KMS-11 (cell line): ENCODE data around the gene TIGAR.

Experiments used
- H2AFZ ChIP-seq: fragments of 200-600 bp; sonication (generic); 2 replicates; pipeline ENCODE4 v1.6.1; 2016; ENCODE audit warnings: antibody characterized with exemption, mixed run types, low read depth
- H3K27ac ChIP-seq: fragments of 200-600 bp; sonication (generic); 2 replicates; pipeline ENCODE4 v1.6.1; 2016; ENCODE audit warnings: mild to moderate bottlenecking, mixed run types
- H3K27me3 ChIP-seq: fragments of 200-600 bp; sonication (generic); 2 replicates; pipeline ENCODE4 v1.6.1; 2017; ENCODE audit warnings: mild to moderate bottlenecking, low read depth, mixed run types, moderate library complexity; ENCODE audit not compliant: insufficient read depth
- H3K36me3 ChIP-seq: fragments of 200-600 bp; sonication (generic); 2 replicates; pipeline ENCODE4 v1.6.1; 2017; ENCODE audit warnings: mild to moderate bottlenecking, mixed run types; ENCODE audit not compliant: insufficient read depth
- H3K4me1 ChIP-seq: fragments of 200-600 bp; sonication (generic); 2 replicates; pipeline ENCODE4 v1.6.1; 2016; ENCODE audit warnings: mild to moderate bottlenecking, low read depth, mixed run types; ENCODE audit not compliant: poor library complexity, severe bottlenecking
- H3K4me2 ChIP-seq: fragments of 200-600 bp; sonication (generic); 2 replicates; pipeline ENCODE4 v1.7.0; 2016; ENCODE audit warnings: mild to moderate bottlenecking, mixed run types
- H3K4me3 ChIP-seq: fragments of 200-600 bp; sonication (generic); IDR thresholded peaks from 2 replicates; pipeline ENCODE4 v1.6.1; 2017; ENCODE audit warnings: low read depth, low read length, mixed read lengths; ENCODE audit not compliant: insufficient read depth
- H3K79me2 ChIP-seq: fragments of 200-600 bp; sonication (generic); 2 replicates; pipeline ENCODE4 v1.6.1; 2016; ENCODE audit warnings: low read depth, mixed run types; ENCODE audit not compliant: insufficient read depth
- H3K9ac ChIP-seq: fragments of 200-600 bp; sonication (generic); 2 replicates; pipeline ENCODE4 v1.6.1; 2016; ENCODE audit warnings: mild to moderate bottlenecking, mixed run types
- H4K20me1 ChIP-seq: fragments of 200-600 bp; sonication (generic); 2 replicates; pipeline ENCODE4 v1.6.1; 2016; ENCODE audit warnings: mild to moderate bottlenecking, mixed run types; ENCODE audit not compliant: insufficient read depth
- CTCF ChIP-seq: fragments of 200-600 bp; sonication (generic); conservative IDR thresholded peaks from 2 replicates; pipeline ENCODE4 v1.6.1; 2017; ENCODE audit warnings: low read depth, mild to moderate bottlenecking, antibody characterized with exemption, low read length, moderate library complexity, mixed read lengths

TIGAR gene

DNA sequence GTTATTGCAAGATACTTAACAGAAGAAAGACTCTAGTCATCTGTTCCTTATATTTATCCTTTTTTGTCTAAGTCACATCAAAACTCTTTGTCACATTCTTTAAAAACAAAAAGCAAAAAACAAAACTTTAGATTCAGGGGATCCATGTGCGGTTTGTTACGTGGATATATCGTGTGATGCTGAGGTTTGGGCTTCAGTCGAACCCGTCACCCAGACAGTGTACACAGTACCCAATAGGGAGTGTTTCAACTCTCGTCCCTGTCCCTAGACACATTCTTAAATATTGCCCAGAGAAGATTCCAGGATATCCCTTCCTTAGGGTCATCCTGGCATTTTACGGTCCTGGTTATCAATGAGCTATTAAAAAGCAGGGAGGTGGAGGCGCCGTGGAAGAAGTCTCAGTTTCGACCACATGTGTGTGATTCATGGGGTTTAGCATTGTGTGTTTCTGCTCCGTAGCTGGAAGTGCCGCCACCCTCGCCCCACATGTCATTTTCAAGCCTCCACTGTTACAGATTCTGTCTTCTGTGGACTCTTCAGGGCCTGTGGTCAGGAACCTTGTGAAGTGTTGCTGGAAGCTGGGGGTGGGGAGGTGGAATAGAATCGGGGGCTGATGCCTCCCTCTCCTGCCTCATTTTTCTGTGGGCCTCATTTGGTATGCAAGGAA, 27.6 kb upstream of the TIGAR start:
- Histone ChIP-seq H3K79me2 (peaks cover 89% of the 10 kb centered on the region), H3K9ac (no peak overlapping the region), H4K20me1 (peaks cover 42% of the 10 kb centered on the region), H3K27ac (no peak overlapping the region), H3K4me1 (no peaks in the 10 kb centered on the region), H3K27me3 (no peaks in the 10 kb centered on the region), H3K4me2 (no peak overlapping the region), H3K4me3 (no peak overlapping the region), H3K36me3 (peaks cover 5% of the 10 kb centered on the region; the same call in 1 of the 2 replicates), H2AFZ (no peak overlapping the region)
- TF ChIP-seq CTCF: no peak

DNA sequence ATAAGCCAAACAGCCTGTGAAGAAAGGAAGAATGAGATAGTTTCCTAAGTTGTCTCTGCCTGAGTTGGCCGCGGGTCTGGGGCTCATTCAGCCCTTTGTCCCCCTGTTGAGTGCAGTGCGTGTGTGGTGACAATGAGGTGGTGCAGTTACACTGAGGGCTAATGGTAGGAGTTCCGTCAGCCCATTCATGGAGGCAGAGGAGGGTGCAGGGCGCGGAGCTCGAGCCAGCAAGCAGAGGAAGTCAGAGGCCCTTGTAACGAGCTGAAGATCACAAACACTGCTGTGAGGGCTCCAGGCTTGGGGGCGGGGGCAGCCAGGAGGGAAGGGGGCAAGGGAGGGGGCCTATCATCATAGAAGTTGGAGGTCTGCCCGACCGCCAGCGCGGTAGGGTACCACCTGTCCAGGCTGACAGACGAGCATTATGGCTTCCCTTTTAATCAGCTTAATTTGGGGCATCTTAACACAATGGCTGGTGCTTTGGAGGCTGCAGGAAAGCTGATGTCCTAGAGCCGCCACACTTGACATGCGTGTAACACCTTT, 27.0 kb upstream of the TIGAR start:
- no peaks in the 10 kb centered on the region for H3K27me3 ChIP-seq
- H3K27ac ChIP-seq: no peak overlapping the region
- no peaks in the 10 kb centered on the region for H3K4me1 ChIP-seq
- peaks cover 83% of the 10 kb centered on the region for H3K79me2 ChIP-seq
- no peak for TF ChIP-seq CTCF
- H3K4me2 ChIP-seq: no peak overlapping the region
- H2AFZ ChIP-seq: no peak overlapping the region
- peaks cover 5% of the 10 kb centered on the region; the same call in 1 of the 2 replicates for H3K36me3 ChIP-seq
- no peak overlapping the region for H3K9ac ChIP-seq
- no peak overlapping the region for H3K4me3 ChIP-seq
- peaks cover 42% of the 10 kb centered on the region for H4K20me1 ChIP-seq

DNA sequence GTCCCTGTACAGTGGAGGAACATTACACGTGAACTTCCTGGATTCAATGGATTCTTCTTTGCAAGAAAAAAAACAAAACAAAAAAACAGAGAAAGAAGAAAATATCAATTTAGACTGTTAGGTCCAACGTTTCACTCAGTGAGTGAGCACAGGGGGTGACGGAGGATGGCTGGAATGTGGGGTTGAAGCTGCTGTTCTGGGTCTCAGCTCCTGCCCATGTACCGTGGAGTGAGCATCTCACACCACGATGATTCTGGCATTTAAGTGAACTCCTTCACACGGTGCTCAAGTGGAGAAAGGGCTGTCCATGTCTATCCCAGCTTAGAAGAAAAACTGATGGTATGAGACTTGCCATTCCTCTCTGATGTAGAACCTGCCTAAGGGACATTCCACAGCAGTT, 24.3 kb upstream of the TIGAR start:
- Histone ChIP-seq H3K4me1 (peaks cover 1% of the 10 kb centered on the region), H3K9ac (no peak overlapping the region), H3K4me2 (no peak overlapping the region), H3K79me2 (peaks cover 62% of the 10 kb centered on the region), H4K20me1 (peaks cover 55% of the 10 kb centered on the region), H2AFZ (no peak overlapping the region), H3K27me3 (no peaks in the 10 kb centered on the region), H3K27ac (no peak overlapping the region), H3K4me3 (no peak overlapping the region), H3K36me3 (peaks cover 15% of the 10 kb centered on the region; the same call in 1 of the 2 replicates)
- TF ChIP-seq CTCF: no peak

DNA sequence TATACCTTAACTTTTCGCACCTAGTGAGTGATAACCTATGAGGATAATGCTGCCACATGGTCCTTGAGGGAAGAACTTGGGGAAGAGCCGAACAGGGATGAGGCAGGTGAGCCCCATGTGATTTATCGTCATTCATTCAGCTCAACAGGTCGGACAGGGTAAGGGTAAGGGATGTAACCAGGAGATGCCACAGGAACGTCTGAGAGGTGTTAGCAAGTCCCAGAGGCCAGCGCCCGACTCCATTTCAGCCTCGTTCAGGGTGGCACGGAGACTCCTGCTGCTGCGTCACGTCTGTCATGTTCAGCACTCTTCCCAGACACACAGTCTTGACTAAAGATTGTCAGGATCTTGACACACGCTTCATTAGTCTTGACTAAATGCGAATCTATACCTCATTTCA, 23.4 kb upstream of the TIGAR start:
- H3K4me1 ChIP-seq: peaks cover 5% of the 10 kb centered on the region
- H3K36me3 ChIP-seq: peaks cover 18% of the 10 kb centered on the region; the same call in 1 of the 2 replicates
- H3K4me2 ChIP-seq: no peak overlapping the region
- no peak for TF ChIP-seq CTCF
- no peak overlapping the region for H3K27ac ChIP-seq
- no peaks in the 10 kb centered on the region for H3K27me3 ChIP-seq
- H3K4me3 ChIP-seq: no peak overlapping the region
- no peak overlapping the region for H3K9ac ChIP-seq
- H2AFZ ChIP-seq: no peak overlapping the region
- peaks cover 53% of the 10 kb centered on the region for H3K79me2 ChIP-seq
- peaks cover 50% of the 10 kb centered on the region for H4K20me1 ChIP-seq
